Activated naive CD4-positive, alpha-beta T cell (primary cell): ENCODE results near the gene SLC25A19.
"Not testable (repeated sequence)": the region's sequence is repeated elsewhere in the genome, so short reads cannot be mapped to it uniquely, and the experiment has no call there.

Experiments
- DNase-seq, 4 experiments: peaks; one replicate each; lab custom pipeline; 2025; lab: John Stamatoyannopoulos, UW

SLC25A19 gene

DNA sequence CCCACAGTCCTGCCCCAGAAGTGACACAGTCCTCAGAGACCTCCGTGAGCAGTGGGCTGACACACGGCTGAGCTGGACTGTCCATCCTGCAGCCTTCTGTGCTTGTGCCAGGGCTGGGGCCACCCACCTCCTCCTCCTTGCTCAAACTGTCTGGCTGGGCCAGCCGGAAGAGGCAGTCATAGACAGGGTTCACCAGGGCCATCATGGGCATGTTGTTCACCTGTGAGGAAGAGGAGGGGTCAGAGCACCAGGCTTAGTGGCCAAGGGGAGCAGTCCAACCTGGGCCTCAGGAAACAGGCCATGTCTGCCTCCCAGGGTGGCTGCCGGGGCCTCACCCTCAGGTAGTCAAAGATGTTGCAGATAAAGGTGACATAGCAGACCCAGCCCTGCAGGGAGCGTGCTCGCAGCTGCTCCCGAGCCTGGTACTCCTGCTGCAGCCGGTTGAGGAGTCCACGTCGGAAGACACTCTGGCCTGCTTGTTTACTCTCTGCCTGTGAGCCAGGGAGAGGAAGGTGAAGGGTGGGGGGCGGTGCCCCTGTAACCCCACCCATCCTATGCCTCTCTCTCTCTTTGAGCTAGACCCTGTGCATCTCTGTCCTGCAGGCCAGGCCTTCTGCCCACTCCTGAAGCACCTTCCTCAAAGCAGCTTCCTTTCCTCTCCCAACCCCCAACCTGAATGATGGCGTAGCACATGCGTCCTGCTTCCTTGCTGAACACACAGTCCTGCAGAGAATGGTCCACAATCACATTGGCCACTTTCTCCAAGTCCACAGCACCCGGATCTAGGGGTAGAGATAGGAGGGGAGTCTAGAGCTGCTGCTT is 21.6 kb downstream of the SLC25A19 start:
- no peak for DNase-seq

DNA sequence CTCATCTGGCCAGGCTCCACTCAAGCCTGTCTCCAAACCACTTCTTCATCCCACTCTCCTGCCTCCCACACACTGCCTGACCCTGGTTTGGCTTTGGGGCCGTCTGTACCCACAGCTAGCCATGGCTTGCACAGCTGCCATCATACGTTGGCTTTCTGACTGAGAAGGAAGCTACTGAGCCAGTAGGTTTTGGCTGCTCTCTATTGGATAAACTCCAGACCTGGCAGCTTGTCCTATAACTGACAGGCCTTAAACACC is 22.2 kb downstream of the SLC25A19 start:
- DNase-seq, result no peak

DNA sequence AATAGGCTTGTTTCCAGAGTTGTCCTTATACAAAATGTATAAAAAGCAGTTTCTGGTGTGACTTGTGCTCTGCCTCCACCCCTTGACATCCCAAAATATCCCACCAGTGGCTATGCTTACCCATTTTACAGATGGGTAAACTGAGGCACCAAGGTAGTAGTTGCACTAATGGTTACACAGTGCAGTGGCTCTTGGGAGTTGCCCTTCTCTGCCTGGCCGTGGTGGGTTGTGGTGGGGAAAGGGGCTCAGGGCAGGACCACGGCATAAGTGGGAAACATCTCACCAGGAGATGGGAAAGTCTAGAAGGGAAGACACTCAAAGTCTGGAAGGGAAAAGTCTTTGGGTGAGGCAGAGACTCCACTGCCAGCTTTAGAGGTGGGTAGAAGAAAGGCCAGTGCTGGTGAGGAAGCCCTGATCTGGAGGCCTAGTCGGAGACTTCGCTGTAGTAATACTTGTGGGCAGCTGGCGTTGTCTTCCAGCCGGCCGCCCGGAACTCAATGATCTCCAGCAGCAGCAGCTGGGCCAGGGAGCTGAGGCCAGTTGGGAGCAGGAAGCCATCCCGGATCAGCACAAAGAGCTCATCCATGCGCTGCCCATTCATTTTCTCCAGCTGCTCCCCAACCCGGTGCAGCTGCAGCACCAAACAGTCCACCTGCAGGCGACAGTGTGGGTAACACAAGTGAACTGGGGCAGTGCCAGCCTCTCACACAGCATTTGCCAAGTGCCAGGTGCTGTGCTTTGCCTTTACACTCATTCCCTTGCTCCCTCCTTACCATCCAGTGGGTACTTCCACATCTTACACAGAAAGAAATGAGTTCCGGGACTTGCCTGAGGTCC is 22.7 kb downstream of the SLC25A19 start:
- DNase-seq, result no peak

DNA sequence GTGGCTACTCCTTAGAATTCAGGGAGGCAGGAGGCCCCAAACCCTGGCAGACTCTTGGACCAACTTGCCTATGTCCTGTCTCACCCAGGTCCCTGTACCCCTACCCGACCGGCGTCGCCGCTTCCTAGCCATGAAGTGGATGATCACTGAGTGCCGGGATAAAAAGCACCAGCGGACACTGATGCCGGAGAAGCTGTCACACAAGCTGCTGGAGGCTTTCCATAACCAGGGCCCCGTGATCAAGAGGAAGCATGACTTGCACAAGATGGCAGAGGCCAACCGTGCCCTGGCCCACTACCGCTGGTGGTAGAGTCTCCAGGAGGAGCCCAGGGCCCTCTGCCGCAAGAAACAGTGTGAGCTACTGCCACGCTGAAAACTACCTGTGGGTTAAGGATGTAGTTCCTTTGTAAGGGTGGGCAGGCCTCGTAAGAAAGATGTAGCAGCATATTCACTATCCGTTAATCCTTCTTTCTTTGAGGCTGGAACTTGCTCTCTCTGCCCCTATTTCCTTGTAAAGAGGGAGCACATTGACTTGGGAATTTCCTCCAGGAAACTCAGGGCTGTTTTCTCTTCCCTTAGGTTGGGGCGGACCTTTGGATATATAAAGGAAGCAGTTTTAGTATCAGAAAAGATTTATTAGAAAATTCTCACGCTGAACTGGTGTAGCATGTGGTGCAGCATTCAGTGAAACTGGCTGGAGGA is 23.5 kb downstream of the SLC25A19 start:
- no peak for DNase-seq

DNA sequence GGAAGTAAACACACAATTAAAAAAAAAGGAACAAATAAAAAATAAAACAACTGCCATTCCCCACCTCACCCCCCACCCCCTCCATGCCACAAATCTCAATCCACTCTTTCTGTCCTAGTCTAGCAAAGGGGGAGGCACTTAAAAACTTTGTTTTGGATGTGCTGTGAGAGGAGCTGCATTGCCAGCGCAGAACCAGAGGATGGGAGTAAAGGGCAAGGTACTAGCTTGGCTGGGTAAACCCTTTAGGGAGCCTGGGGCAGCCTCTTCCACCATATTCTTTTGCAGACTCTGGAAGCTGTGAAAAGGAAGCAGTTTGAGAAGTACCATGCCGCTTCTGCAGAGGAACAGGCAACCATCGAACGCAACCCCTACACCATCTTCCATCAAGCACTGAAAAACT is 26.2 kb downstream of the SLC25A19 start:
- DNase-seq, result no peak

DNA sequence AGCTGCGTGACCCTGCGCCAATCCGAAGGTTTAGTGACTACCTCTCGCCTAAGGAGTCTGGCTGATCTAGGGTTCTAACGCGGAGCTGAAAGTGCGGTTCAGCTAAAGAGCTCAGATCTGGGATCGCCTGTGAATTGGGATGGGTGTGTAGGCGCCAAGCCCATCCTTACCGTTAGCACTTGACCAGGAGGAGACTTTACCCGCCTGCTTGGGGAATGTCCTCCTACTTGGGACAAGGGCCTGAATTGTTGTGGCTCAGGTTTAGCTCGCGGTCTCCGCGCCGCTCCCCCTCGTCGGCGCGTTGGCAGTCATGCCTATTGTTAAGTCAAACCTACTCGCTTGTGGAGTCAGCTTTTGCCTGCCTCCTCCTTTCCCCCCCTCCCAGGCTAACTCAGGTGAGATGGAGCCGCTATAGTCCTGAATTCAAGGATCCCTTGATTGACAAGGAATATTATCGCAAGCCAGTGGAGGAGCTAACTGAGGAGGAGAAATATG is 27.1 kb downstream of the SLC25A19 start:
- no peak for DNase-seq

DNA sequence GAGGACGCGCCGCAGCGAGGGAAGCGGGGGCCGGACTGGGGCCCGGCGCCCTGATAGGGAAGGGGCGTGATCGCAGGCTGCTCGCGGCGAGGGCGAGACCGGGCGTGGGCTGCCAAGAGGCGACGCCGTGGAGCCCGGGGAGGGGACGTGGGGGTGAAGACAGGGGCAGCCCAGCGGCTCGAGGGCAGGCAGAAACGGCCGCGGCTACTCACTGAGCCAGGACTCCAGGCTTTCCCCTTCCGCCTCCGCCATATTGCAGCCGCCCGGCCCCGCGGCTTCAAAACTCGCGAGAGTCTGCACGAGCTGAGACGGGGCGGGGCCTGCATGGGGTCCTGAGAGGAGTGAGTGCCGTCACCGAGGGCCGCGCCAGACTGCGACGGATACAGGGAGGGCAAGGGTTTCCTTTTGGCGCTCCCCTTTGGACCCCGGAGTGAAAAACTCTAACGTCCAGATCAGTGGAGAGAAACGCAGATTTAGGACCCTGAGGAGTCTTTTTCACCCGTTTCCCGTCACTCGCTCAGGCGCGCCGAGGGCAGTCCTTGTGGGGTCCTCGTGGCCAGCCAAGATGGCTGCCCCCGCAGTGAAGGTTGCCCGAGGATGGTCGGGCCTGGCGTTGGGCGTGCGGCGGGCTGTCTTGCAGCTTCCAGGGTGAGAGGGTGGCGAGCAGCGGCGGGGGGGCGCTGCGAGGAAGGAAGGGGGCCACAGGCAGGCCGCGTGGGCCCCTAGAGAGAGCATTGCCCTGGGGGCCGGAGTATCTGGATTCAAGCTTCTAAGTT is 27.7 kb downstream of the SLC25A19 start, which contains the start of the genes GGA3 and MRPS7:
Gene GGA3 (minus strand): TSS at position 271 of the 776 bp plus-strand sequence. CDS start 19 bp downstream, at position 252.
Gene MRPS7 (plus strand): TSS at position 544 of the 776 bp plus-strand sequence. CDS start 22 bp downstream, at position 566.
- DNase-seq, result peak; percentile 88 to 97 (median 95)

DNA sequence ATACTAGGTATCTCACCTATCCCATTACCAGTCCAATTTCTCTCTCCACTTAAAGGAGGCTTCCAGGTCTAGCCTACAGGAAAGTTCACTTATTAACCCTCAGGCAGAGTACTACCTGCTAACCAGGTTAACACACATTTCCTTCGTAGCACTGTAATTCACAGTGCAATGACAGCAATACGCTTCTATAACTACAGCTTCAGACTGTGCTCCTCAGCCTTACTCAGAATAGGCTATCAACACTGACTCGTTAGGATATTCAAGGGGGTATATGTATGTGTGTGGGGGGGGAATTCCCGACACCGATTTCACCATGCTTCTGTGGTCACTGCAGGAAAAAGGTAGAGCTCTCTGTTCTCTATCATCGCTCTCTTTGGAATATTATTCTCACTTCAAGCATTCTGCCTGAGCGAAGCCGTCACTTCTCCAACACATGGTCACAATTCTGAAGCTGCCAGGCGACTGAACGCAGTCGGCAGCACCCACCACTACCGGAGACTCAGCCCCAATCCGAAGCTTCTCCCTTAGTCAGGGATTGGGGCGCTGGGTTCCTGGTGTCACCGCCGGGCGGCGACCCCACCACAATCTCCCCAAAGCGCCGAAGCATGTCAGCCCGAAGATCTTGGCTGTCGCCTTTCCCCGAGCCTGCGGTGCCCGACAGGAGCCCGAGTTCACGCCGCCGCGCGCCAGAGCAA is 28.4 kb downstream of the SLC25A19 start:
- DNase-seq, result peak in 1 of 4 experiments; percentile 66

DNA sequence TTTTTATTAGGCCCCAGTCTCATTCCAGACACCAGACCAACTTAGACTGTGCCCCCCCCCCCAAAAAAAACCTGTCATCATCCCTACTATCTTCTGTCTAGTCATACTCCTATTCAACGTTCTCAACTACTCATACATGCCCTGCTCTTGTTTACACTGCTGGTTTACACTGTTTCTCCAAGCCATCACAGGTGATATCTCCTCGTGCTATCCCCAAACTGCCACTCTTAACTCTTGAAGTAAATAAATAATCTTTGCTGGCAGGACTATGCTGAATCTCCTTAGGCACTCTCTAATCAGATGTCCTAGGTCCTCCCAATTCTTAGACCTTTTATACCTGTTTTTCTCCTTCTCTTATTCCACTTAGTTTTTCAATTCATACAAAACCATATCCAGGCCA is 32.0 kb downstream of the SLC25A19 start:
- DNase-seq, result not testable (repeated sequence)

DNA sequence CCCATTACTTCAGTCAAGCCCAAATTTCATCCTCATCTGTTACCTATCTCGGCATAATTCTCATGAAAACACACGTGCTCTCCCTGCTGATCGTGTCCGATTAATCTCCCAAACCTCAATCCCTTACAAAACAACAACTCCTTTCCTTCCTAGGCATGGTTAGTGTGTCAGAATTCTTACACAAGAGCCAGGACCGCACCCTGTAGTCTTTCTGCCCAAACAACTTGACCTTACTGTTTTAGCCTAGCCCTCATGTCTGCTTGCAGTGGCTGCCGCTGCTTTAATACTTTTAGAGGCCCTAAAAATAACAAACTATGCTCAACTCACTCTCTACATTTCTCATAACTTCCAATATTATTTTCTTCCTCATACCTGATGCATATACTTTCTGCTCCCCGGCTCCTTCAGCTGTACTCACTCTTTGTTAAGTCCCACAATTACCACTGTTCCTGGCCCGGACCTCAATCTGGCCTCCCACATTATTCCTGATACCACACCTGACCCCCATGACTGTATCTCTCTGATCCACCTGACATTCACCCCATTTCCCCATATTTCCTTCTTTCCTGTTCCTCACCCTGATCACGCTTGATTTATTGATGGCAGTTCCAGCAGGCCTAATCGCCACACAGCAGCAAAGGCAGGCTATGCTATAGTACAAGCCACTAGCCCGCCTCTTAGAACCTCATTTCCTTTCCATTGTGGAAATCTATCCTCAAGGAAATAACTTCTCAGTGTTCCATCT is 33.1 kb downstream of the SLC25A19 start:
- not testable (repeated sequence) for DNase-seq

DNA sequence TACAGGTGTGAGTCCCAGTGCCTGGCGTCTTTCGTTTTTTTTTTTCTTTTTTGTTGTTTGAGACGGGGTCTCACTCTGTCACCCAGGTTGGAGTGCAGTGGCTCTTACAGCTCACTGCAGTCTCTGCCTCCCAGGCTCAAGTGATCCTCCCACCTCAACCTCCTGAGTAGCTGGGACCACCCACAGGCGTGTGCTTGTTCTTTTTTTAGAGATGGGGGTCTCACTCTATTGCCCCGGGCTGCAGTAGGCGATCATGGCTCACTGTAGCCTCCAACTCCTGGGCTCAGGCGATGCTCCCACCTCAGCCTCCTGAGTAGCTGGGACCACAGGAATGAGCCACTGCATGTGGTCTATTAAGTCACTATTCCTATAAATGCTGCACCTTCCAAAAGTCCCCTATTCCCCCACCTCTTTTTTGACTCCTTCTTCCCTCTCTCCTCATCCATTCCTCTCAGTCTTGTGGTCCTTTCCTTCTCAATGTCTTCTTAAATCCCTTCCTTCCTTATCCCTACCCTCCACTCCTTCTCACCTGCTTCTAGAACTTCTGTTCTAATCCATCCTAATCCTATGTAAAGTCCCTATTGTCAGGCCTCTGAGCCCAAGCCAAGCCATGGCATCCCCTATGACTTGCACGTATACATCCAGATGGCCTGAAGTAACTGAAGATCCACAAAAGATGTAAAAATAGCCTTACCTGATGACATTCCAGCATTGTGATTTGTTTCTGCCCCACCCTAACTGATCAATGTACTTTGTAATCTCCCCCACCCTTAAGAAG is 37.0 kb downstream of the SLC25A19 start:
- DNase-seq, result no peak

DNA sequence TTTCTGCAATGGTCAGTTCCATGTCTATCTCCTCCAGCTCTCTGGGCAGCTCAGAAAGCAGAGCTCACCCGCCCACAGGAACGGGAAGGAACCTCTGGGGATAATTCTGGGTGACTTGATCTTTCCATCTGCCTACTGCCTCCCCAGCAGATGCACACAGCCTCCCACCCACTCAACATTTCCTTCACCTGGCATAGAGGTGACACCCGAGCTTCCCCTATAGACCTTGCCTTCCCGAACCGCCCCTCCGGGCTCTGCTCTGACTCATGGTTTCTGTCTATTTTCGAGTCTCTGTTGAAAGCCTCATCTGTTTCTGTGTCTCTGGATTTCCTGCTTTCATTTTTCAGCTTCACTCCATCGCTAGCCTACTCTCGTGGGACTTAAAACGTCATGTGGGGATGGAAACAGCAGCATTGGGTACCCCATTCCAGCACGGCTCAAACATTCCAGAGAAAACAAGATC is 39.2 kb downstream of the SLC25A19 start:
- DNase-seq, result peak; percentile 14 to 48 (median 42)

DNA sequence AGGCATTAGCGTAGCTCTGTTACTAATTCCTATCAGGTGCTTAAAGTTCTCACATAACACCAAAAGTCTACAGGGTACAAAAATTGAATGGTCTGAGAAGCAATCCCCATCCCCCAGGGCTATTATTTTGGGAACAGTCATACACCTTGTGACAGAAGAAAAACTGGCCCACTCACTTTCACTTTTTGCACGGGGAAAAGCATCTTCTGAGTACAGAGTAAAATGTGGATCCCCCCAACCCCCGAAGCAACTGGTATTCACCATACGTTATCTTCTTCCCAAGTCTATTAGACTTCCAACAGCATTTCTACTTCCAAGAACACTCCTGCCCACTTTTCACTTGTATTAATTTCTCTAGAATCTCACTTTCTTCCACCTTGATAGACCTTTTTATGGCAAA is 39.7 kb downstream of the SLC25A19 start:
- no peak for DNase-seq

DNA sequence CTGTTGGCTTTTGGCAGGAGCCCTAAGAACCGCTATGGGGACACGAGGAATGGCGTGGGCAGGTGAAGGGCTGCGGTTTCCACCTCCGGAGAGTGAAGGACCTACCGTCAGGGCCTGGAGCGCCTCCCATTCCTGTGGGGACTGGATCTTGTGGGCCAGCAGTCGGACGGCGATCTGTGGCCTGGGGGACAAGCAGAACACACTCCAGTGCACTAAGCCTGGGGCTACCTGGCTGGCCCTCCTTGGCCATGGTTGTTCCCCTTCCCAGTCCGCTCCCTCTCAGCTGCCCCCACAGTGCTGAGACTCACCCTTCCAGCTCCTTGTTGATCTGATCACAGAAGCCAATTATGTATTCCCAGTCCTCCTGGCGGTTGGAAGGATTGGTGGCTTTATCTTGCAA is 42.8 kb downstream of the SLC25A19 start:
- no peak for DNase-seq

DNA sequence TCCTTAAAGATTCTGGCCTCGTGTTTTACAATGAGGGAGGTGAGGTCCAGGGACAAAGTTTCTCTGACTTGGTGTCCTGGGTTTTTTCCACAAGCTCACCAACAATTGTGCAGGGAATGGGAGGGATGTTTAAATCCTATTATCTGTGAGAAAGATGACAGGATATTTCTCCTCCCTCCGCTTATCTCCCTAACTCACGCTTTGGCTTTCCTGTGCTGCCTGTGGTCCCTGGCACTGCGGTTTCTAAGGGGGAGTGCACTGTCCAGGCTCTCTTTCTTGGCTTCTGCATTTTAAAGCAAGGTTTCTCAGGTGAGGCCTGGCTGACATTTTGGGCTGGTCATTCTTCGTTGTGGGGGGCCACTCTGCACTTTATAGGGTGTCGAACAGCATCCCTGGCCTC is 44.2 kb downstream of the SLC25A19 start:
- no peak for DNase-seq

DNA sequence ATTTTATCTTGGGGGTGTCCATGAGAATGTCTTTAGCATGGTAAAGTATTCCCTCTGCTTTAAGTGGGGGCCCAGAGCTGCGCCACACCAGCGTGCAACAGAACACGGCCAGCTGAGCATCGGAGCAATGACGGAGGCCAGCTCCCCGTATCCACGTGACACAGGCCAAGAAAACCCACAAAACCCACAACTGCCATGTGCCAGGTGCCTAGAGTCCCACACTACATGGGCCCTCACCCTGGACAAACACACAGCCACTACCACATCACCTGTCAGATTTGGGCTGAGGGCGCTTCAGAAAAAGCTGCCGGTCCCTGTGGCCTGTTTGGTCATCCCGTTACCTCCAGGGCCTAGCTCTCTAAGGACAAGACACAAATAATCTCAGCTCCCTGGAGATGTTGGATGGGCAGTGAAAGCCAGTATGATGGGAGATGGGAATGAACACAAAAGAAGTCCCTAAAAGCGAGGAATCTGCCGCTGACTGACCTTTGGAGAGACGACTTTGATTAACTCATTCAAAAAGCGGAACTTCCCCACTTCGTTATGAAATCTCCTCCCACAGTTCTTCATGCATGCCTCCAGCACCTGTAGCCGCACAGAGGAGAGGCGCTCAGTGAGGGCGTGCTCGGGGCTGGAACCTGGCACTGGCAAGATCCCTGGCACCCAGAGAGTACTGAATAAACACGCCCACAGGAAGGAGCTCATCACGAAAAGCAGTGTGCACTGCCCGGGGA is 44.9 kb downstream of the SLC25A19 start:
- DNase-seq, result no peak

DNA sequence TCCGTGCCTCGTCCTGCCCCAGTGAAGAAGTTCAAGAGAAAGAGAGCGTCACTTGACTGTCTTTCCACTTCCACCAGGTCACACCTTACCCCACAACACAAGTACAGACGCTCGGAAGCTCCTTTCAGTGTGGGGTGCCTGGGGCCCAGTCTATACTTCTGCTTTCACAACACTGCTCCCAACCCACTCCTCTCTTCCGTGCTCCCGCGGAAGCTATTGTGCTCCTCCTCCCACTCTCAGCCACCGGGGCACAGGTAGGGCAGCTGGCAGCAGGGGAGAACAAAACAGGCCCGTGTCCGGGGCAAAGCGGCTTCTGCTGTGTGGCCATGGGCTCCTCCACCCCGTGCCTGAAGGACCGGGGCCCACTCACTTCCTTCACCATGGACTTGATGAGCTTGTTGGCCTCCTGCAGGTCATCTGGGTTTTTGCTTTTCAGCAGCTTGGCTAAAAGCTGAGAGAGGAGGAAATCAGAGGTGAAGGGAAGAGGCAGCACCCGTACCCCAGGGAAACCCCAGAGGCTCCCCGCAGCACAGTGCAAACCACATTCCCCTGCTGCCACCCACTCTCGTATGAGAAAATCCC is 46.7 kb downstream of the SLC25A19 start:
- DNase-seq, result no peak

DNA sequence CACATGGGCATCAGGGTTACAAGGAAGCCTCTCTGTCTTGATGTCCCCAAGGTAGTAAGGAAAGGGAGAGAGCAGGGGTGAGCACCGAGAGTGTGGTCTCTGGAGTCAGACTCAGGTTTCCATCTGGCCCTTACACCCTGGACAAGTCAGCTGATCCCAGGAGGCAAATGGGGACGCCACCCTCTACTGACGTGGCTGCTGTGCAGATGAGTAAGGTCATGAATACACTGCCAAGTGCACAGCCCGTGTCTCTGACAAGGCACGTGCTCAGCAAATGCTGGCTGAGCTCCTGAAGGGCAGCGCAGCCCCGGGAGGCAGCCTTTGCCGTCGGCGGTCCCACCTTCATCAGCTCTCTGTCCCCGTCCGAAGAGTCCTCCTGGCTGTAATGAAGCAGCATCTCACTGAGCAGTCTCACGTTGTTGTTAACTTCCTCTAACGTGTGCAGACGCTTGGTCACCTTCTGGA is 47.2 kb downstream of the SLC25A19 start:
- DNase-seq, result no peak
